ENCODE results near the gene ZNF646. TPM values are rescaled to one million over a fixed set of nuclear protein-coding genes. Genes with fewer than 3 reads are reported as not detected.

Gene ZNF646
- total RNA-seq, 1 donor from 2014 or later = 7.5 TPM

GRCh38 chr16:31082368-31083045 lies 8.3 kb downstream of the ZNF646 start:
- peak overlapping the region; percentile 26 for H3K4me3 Mint-ChIP-seq
- Histone ChIP-seq H3K4me2 (no peak overlapping the region), H3K4me1 (no peaks in the 10 kb centered on the region), H2AFZ (replicated peaks) (no peak overlapping the region), H3K27ac (no peak overlapping the region), H3K9ac (no peak overlapping the region), H4K20me1 (ENCODE audit: low read depth) (peaks cover 64% of the 10 kb centered on the region), H3F3A (ENCODE audit: low read depth) (no peaks in the 10 kb centered on the region), H3K27me3 (no peaks in the 10 kb centered on the region), H3K36me3 (no peaks in the 10 kb centered on the region), H3K79me2 (ENCODE audit: low read depth) (peaks cover 1% of the 10 kb centered on the region), H3K4me3 (no peak overlapping the region), H3K9me3 (ENCODE audit: low read depth) (no peaks in the 10 kb centered on the region)
- no peak overlapping the region for H3K27ac Mint-ChIP-seq
- peaks cover 22% of the 10 kb centered on the region for H3K36me3 Mint-ChIP-seq
- no peak for TF ChIP-seq CTCF (IDR thresholded peaks at IDR 0.05)
- TF ChIP-seq EZH2phosphoT487 (IDR thresholded peaks at IDR 0.05) = no peak
- TF ChIP-seq EZH2 (IDR thresholded peaks at IDR 0.05) = no peak
- peaks cover 3% of the 10 kb centered on the region for H3K4me1 Mint-ChIP-seq
- H3K27me3 Mint-ChIP-seq (ENCODE audit: insufficient read depth, low read depth) = peaks cover 12% of the 10 kb centered on the region
- no peaks in the 10 kb centered on the region for H3K9me3 Mint-ChIP-seq
- no peak for DNase-seq (ENCODE audit: low spot score)

GRCh38 chr16:31083081-31083480 lies 8.9 kb downstream of the ZNF646 start:
- Histone ChIP-seq H3K9me3 (ENCODE audit: low read depth) (no peaks in the 10 kb centered on the region), H4K20me1 (ENCODE audit: low read depth) (peaks cover 66% of the 10 kb centered on the region), H3K79me2 (ENCODE audit: low read depth) (no peaks in the 10 kb centered on the region), H3K4me2 (no peak overlapping the region), H3K27ac (no peak overlapping the region), H3K4me3 (no peak overlapping the region), H3K4me1 (no peaks in the 10 kb centered on the region), H3K36me3 (no peaks in the 10 kb centered on the region), H3K27me3 (no peaks in the 10 kb centered on the region), H3F3A (ENCODE audit: low read depth) (no peaks in the 10 kb centered on the region), H3K9ac (no peak overlapping the region), H2AFZ (replicated peaks) (no peak overlapping the region)
- H3K27me3 Mint-ChIP-seq (ENCODE audit: insufficient read depth, low read depth) = peaks cover 12% of the 10 kb centered on the region
- DNase-seq (ENCODE audit: low spot score) = no peak
- H3K4me3 Mint-ChIP-seq = no peak overlapping the region
- H3K27ac Mint-ChIP-seq = no peak overlapping the region
- TF ChIP-seq EZH2phosphoT487 (IDR thresholded peaks at IDR 0.05) (no peak), EZH2 (IDR thresholded peaks at IDR 0.05) (no peak), CTCF (IDR thresholded peaks at IDR 0.05) (no peak)
- H3K4me1 Mint-ChIP-seq = peaks cover 3% of the 10 kb centered on the region
- H3K36me3 Mint-ChIP-seq = peaks cover 16% of the 10 kb centered on the region
- no peaks in the 10 kb centered on the region for H3K9me3 Mint-ChIP-seq

GRCh38 chr16:31083556-31083955 lies 9.3 kb downstream of the ZNF646 start:
- no peak for DNase-seq (ENCODE audit: low spot score)
- no peak for TF ChIP-seq EZH2phosphoT487 (IDR thresholded peaks at IDR 0.05)
- TF ChIP-seq CTCF (IDR thresholded peaks at IDR 0.05) = no peak
- TF ChIP-seq EZH2 (IDR thresholded peaks at IDR 0.05) = no peak
- Mint-ChIP-seq H3K36me3 (peaks cover 13% of the 10 kb centered on the region), H3K4me1 (peaks cover 3% of the 10 kb centered on the region), H3K27ac (no peak overlapping the region), H3K27me3 (ENCODE audit: insufficient read depth, low read depth) (peaks cover 12% of the 10 kb centered on the region), H3K9me3 (no peaks in the 10 kb centered on the region), H3K4me3 (no peak overlapping the region)
- H3K4me2 ChIP-seq = no peak overlapping the region
- H3K9me3 ChIP-seq (ENCODE audit: low read depth) = no peaks in the 10 kb centered on the region
- no peaks in the 10 kb centered on the region for H3K4me1 ChIP-seq
- no peak overlapping the region for H3K9ac ChIP-seq
- no peak overlapping the region for H3K4me3 ChIP-seq
- no peak overlapping the region for H3K27ac ChIP-seq
- no peaks in the 10 kb centered on the region for H3F3A ChIP-seq (ENCODE audit: low read depth)
- H4K20me1 ChIP-seq (ENCODE audit: low read depth) = peaks cover 63% of the 10 kb centered on the region
- H3K27me3 ChIP-seq = no peaks in the 10 kb centered on the region
- no peaks in the 10 kb centered on the region for H3K36me3 ChIP-seq
- no peaks in the 10 kb centered on the region for H3K79me2 ChIP-seq (ENCODE audit: low read depth)
- H2AFZ ChIP-seq (replicated peaks) = no peak overlapping the region

Measured in neural progenitor cell (in vitro differentiated cells).